Pons (tissue), 1 donor: ENCODE data around the gene RLIM.

Source experiments
- DNase-seq: peaks from one replicate; pipeline ENCODE4 v3.0.0-alpha.2; 2016; ENCODE audit warnings: low spot score

Gene RLIM

DNA sequence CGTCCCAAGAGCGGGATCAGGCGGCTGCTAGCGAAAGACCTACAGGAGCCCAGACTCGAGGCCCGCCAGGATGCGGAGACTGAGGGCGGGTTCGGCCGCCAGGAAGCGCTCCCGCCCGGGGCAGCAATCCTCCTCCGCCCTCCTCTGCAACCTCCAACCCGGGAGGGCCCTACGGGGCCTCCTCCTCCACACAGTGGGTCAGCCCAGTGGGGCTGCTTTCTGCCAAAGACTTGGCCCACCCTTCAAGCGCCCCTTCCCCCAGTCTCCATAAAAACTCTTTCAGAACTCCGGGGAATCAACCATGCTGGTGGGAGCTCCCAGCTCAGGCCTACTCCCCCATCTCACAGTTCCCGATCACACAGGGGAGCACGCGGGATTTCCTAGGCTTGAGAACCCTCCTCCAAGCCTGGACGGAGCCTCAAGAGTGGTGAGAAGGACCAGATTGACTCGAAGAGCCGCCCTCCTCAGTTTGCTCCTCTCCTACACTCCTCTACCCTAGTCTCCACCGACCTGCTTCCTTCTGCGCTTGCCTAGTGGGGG lies 77.5 kb downstream of the RLIM start:
- DNase-seq: no peak

DNA sequence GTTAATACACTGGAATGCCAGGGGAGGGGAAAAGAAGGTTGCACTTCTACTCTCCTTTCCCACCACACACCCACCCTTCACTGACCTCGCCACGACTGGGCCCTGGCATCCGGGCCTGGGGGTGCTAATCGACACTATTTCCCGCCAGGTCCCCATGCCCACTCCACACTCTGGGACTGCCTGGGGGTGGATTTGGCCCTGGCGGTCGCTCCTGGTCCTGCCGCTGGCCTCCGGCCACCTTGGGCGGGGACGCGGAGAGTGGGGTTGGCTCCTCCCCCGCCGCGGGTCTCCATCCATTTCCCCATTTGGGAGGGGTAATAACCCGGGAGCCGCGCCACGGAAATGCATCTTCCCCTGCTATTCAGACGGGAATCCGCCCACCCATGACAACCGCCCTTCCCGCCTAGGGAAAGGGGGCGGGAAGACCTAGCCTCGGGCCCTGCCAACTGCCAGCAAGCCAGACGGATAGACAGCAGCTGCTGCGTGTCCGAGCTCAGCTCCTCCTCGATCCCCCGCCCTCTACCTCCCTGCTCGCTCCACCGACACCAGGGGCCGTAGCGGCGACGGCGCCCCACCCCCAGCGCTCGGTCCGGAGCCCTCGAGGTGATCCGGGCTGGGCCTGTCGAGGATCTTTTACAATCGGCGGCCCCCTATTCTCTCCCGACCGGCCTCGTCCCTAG lies 78.1 kb downstream of the RLIM start:
- DNase-seq: peak; percentile 46

DNA sequence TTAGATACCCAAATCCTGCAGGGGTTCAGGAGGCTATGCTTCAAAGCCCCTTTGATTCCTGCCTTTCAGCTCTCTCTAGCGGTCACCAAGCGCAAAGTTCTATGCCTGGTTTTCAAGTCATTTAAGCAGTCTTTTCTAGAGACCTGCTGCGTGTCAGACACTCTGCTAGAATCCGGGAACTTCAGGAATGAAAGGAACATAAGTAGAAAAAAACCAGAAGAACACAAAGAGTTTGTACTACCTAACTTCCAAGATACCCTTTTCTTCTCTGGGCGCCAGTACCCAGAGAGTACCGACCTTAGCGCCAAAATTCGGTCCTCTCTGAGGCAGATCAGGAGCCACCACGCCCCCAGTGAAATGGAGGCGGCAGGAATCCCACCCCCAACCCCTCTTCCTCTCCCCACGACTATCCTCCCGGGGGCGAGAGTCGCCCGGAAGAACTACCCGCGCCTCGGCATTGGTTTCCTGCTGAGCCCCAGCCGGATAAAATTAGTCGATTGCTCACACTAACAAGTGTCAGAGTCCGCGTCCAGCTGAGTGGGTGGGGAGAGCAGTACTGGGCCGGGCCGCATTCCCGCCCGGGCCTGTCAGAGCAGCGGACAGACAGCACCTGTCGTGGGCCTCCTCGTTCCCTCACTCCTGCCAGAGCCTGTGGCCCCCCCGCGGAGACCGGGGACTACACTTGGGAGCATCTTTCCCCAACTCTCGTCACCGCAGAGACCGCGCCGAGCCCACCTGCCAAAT lies 78.8 kb downstream of the RLIM start:
- DNase-seq: peak; percentile 68
